ENCODE data around the gene RAI14.

The RAI14 gene

GRCh38 chr5:34688015-34688810 is 32.1 kb downstream of the RAI14 start:
- H3K4me3 ChIP-seq (ENCODE audit: low read depth, low read length) = no peak overlapping the region
- no peak for TF ChIP-seq CTCF (IDR thresholded peaks at IDR 0.05; ENCODE audit: insufficient read depth, low read depth, low read length, missing control alignments)
- DNase-seq (ENCODE audit: low read depth) = no peak

DNA sequence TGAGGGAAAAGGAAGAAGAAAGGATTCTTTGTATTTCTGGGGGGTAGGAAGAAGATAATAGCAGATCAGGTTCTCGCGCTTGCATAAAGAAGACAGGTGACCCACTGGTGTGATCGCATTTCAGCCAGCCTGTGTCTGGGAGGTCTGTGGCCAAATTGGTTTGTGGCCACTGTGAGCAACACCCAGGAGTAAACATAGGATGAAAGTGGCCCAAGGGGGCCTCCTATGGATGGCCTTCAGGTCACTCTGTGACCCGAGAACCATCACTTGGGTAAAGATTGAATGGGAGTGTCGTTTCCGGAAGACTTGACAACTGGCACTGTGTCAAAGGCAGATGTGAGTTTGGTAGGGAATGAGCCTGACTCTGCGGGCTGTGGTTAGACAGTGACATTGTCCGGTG is 34.2 kb downstream of the RAI14 start:
- DNase-seq (ENCODE audit: low read depth) = no peak

GRCh38 chr5:34690898-34691297 is 34.8 kb downstream of the RAI14 start:
- no peak for TF ChIP-seq CTCF (IDR thresholded peaks at IDR 0.05; ENCODE audit: insufficient read depth, low read depth, low read length, missing control alignments)
- H3K4me3 ChIP-seq (ENCODE audit: low read depth, low read length) = no peak overlapping the region

More for the DNA sequence above, 34.2 kb downstream of the RAI14 start:
- TF ChIP-seq CTCF (IDR thresholded peaks at IDR 0.05; ENCODE audit: insufficient read depth, low read depth, low read length, missing control alignments) = no peak
- no peak overlapping the region for H3K4me3 ChIP-seq (ENCODE audit: low read depth, low read length)

DNA sequence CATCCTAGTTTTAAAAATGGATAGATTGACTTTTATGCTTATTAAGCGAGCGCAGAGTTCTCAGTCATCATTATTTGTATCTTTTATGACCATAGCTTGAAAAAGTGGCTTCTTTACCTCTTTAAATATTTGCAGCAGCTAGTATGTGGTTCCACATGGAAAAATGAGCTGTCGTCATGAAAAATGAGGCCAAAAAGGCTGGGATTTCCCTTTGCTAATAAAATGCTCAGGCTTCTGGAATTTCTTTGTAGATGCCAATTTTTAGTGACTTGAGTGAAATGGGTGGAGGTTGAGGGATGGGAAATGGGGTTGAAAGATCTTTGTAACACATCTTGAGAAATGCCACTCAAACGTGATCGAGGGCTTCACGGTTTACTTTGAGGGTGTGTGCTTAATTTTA is 35.2 kb downstream of the RAI14 start:
- H3K4me3 ChIP-seq (ENCODE audit: low read depth, low read length) = no peak overlapping the region
- DNase-seq (ENCODE audit: low read depth) = no peak
- TF ChIP-seq CTCF (IDR thresholded peaks at IDR 0.05; ENCODE audit: insufficient read depth, low read depth, low read length, missing control alignments) = no peak

More at GRCh38 chr5:34690898-34691297, 34.8 kb downstream of the RAI14 start:
- DNase-seq (ENCODE audit: low read depth) = no peak

DNA sequence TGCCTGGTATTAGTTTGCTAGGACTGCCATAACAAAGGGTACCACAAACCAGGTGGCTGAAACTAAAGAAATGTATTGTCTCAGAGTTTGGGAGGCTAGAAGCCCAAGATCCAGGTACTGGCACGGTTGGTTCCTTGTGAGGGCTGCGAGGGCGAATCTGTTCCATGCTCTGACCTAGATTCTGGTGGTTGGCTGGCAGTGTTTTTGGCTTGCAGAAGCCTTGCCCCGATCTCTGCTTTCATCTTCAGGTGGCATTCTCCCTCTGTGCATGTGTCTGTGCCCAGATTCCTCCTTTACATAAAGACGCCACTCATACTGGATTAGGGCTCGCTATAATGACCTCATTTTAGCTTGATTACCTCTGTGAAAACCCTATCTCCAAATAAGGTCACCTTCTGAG is 36.7 kb downstream of the RAI14 start:
- no peak overlapping the region for H3K4me3 ChIP-seq (ENCODE audit: low read depth, low read length)
- DNase-seq (ENCODE audit: low read depth) = no peak
- no peak for TF ChIP-seq CTCF (IDR thresholded peaks at IDR 0.05; ENCODE audit: insufficient read depth, low read depth, low read length, missing control alignments)

DNA sequence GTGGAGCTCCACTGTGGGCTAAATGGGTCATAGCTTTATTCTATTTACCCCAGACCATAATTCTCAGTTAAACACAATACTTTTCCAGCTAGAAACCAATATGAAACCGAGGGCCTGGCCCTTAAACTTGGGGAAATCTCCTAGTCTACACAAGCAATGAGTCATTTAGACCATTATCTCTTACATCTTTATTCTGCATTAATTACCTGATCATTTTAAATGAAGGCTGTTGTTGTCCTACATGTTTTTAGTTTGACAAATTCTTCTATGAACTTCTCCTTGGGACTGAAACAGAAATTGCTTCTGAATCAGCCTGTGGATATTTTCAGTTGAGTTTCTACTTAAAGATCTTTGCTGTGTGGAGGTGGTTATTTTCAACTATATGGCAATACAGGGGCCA is 37.9 kb downstream of the RAI14 start:
- no peak for TF ChIP-seq CTCF (IDR thresholded peaks at IDR 0.05; ENCODE audit: insufficient read depth, low read depth, low read length, missing control alignments)
- H3K4me3 ChIP-seq (ENCODE audit: low read depth, low read length) = no peak overlapping the region
- no peak for DNase-seq (ENCODE audit: low read depth)

DNA sequence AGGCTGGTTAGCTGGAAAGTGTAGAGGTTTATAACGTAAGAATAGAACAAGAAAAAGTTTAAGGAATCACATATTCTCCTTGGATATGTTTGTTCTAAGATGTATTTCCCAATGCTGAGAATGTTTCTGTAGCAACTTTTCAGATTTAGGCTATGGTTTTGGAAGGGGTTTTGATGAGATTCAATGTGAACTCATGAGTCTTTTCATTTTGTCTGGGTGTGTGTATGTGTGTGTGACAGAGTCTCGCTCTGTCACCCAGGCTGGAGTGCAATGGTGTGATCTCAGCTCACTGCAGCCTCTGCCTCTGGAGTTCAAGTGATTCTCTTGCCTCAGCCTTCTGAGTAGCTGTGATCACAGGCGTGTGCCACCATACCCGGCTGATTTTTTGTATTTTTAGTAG is 38.6 kb downstream of the RAI14 start:
- no peak for DNase-seq (ENCODE audit: low read depth)
- H3K4me3 ChIP-seq (ENCODE audit: low read depth, low read length) = no peak overlapping the region
- TF ChIP-seq CTCF (IDR thresholded peaks at IDR 0.05; ENCODE audit: insufficient read depth, low read depth, low read length, missing control alignments) = no peak

Data from GM12865 (cell line).